H1 (cell line): ENCODE measurements around the gene LNPEP. TPM values are rescaled to one million over a fixed set of nuclear protein-coding genes. Genes with fewer than 3 reads are reported as not detected.

ENCODE experiments used
- CTCF ChIA-PET: fragments of 300-600 bp; sonication (Branson Sonifier 250); formaldehyde crosslinking; loops from one replicate; lab custom pipeline; 2021; ENCODE audit not compliant: partially characterized antibody; lab: Charles Lee
- POLR2A ChIA-PET: fragments of 300-600 bp; sonication (Branson Sonifier 250); formaldehyde crosslinking; loops from one replicate; lab custom pipeline; 2021; ENCODE audit warnings: inconsistent platforms; ENCODE audit not compliant: partially characterized antibody; lab: Charles Lee
- DNase-seq, 2 experiments: peaks; one replicate each; pipeline versions ENCODE4 v3.0.0 to v3.0.0-alpha.2; 2010 to 2022; ENCODE audit warnings: low spot score in 2 of 2, low read depth in 1 of 2, mixed read lengths in 1 of 2
- FAIRE-seq: peaks from 2 replicates; lab custom pipeline; 2011; peaks lifted over from hg19 to GRCh38; lab: Jason Lieb, UNC
- H2AFZ ChIP-seq: 2 replicates; pipeline ENCODE4 v1.8.1; 2012; ENCODE audit warnings: low read length, inconsistent platforms
- H2AK5ac ChIP-seq: 2 replicates; pipeline ENCODE4 v1.6.1; 2013; ENCODE audit warnings: low read depth, low read length
- H2BK120ac ChIP-seq: replicated peaks from 2 replicates; pipeline ENCODE3; 2013; ENCODE audit warnings: low read depth, low read length, inconsistent platforms
- H2BK12ac ChIP-seq: 2 replicates; pipeline ENCODE4 v1.6.1; 2013; ENCODE audit warnings: low read depth, low read length
- H2BK15ac ChIP-seq: 2 replicates; pipeline ENCODE4 v1.6.1; 2013; ENCODE audit warnings: low read length
- H2BK20ac ChIP-seq: 2 replicates; pipeline ENCODE4 v1.6.1; 2013; ENCODE audit warnings: low read length
- H2BK5ac ChIP-seq: 2 replicates; pipeline ENCODE4 v1.6.1; 2013; ENCODE audit warnings: low read depth, low read length
- H3K14ac ChIP-seq: 2 replicates; pipeline ENCODE4 v1.6.1; 2013; ENCODE audit warnings: inconsistent platforms; ENCODE audit not compliant: insufficient read length
- H3K18ac ChIP-seq: 2 replicates; pipeline ENCODE4 v1.6.1; 2013; ENCODE audit warnings: low read length; ENCODE audit errors: extremely low read depth
- H3K23ac ChIP-seq: 2 replicates; pipeline ENCODE4 v1.6.1; 2013; ENCODE audit warnings: inconsistent platforms; ENCODE audit not compliant: insufficient read length
- H3K23me2 ChIP-seq: 2 replicates; pipeline ENCODE4 v1.6.1; 2013; ENCODE audit warnings: low read depth, low read length
- H3K27ac ChIP-seq: 2 replicates; pipeline ENCODE4 v1.6.1; 2011; ENCODE audit warnings: low read depth, low read length, inconsistent platforms
- H3K27me3 ChIP-seq, 4 experiments: replicated peaks in 1 of 4; 1 replicate in 1 of 4; 2 replicates in 3 of 4; pipeline versions ENCODE4 v1.6.1 to v1.8.1; 2011 to 2013; ENCODE audit warnings: low read length in 3 of 4, mild to moderate bottlenecking in 3 of 4, inconsistent platforms in 2 of 4, mixed read lengths in 2 of 4, moderate library complexity in 1 of 4; ENCODE audit not compliant: control insufficient read depth in 3 of 4, insufficient read depth in 3 of 4; ENCODE audit errors: extremely low read depth in 1 of 4
- H3K36me3 ChIP-seq, 4 experiments: 2 replicates each; pipeline versions ENCODE4 v1.6.1 to v1.8.1; 2011 to 2013; ENCODE audit warnings: mild to moderate bottlenecking in 4 of 4, low read length in 3 of 4, moderate library complexity in 2 of 4, control low read depth in 1 of 4, inconsistent platforms in 1 of 4; ENCODE audit not compliant: insufficient read depth in 4 of 4, control insufficient read depth in 2 of 4
- H3K4ac ChIP-seq: replicated peaks from 2 replicates; pipeline ENCODE3; 2013; ENCODE audit warnings: low read length, low read depth, mixed read lengths, inconsistent platforms; ENCODE audit not compliant: insufficient read length
- H3K4me1 ChIP-seq, 4 experiments: replicated peaks in 1 of 4; 1 replicate in 1 of 4; 2 replicates in 3 of 4; pipeline versions ENCODE4 v1.6.1 to v1.8.1; 2011 to 2013; ENCODE audit warnings: low read length in 3 of 4, inconsistent platforms in 2 of 4, mixed read lengths in 1 of 4; ENCODE audit not compliant: insufficient read depth in 4 of 4, control insufficient read depth in 3 of 4
- H3K4me2 ChIP-seq, 2 experiments: 2 replicates each; pipeline versions ENCODE4 v1.6.1 to v1.8.1; 2011 to 2013; ENCODE audit warnings: low read depth in 2 of 2, low read length in 2 of 2, control low read depth in 1 of 2, inconsistent platforms in 1 of 2, mild to moderate bottlenecking in 1 of 2; ENCODE audit not compliant: insufficient read depth in 1 of 2
- H3K4me3 ChIP-seq, 4 experiments: fragments of 200-600, 300-600 bp in 1 of 4; sonication (generic), shearing (Covaris generic), sonication (Bioruptor Twin) in 1 of 4; 2 replicates each; pipeline versions ENCODE4 v1.5.1 to v1.8.1; 2011 to 2016; ENCODE audit warnings: low read length in 4 of 4, low read depth in 3 of 4, control low read depth in 2 of 4, inconsistent platforms in 2 of 4, mild to moderate bottlenecking in 2 of 4, mixed read lengths in 1 of 4, moderate library complexity in 1 of 4; ENCODE audit not compliant: insufficient read depth in 2 of 4; ENCODE audit errors: extremely low read depth in 1 of 4
- H3K56ac ChIP-seq: replicated peaks from 2 replicates; pipeline ENCODE3; 2013; ENCODE audit warnings: low read depth, mild to moderate bottlenecking, mixed read lengths, low read length, inconsistent platforms; ENCODE audit not compliant: insufficient read length
- H3K79me1 ChIP-seq: 2 replicates; pipeline ENCODE4 v1.6.1; 2013; ENCODE audit warnings: low read depth, low read length, control low read depth
- H3K79me2 ChIP-seq, 2 experiments: 2 replicates each; pipeline versions ENCODE4 v1.6.1 to v1.8.1; 2012 to 2013; ENCODE audit warnings: low read length in 2 of 2, mild to moderate bottlenecking in 2 of 2, inconsistent platforms in 1 of 2; ENCODE audit not compliant: insufficient read depth in 2 of 2, control insufficient read depth in 1 of 2
- H3K9ac ChIP-seq, 4 experiments: replicated peaks in 1 of 4; 1 replicate in 1 of 4; 2 replicates in 3 of 4; pipeline versions ENCODE4 v1.6.1 to v1.8.1; 2011 to 2013; ENCODE audit warnings: low read depth in 3 of 4, low read length in 3 of 4, control low read depth in 2 of 4, mild to moderate bottlenecking in 2 of 4, moderate library complexity in 2 of 4, inconsistent platforms in 1 of 4; ENCODE audit errors: extremely low read depth in 1 of 4
- H3K9me3 ChIP-seq, 2 experiments: 2 replicates each; pipeline versions ENCODE4 v1.6.1 to v1.8.1; 2012 to 2013; ENCODE audit warnings: mild to moderate bottlenecking in 2 of 2, moderate library complexity in 2 of 2, control low read depth in 1 of 2, inconsistent platforms in 1 of 2, low read depth in 1 of 2, low read length in 1 of 2, mixed read lengths in 1 of 2; ENCODE audit not compliant: insufficient read depth in 2 of 2
- H4K20me1 ChIP-seq, 2 experiments: replicated peaks in 1 of 2; 2 replicates each; pipeline versions ENCODE3 to v1.8.1; 2011 to 2013; ENCODE audit warnings: inconsistent platforms in 2 of 2, low read length in 2 of 2, mild to moderate bottlenecking in 1 of 2; ENCODE audit not compliant: insufficient read depth in 2 of 2, control insufficient read depth in 1 of 2
- H4K5ac ChIP-seq: 2 replicates; pipeline ENCODE4 v1.6.1; 2013; ENCODE audit warnings: low read length, low read depth, mixed read lengths, inconsistent platforms; ENCODE audit not compliant: insufficient read length
- H4K8ac ChIP-seq: 2 replicates; pipeline ENCODE4 v1.8.0; 2013; ENCODE audit warnings: mild to moderate bottlenecking, moderate library complexity, low read length, inconsistent platforms; ENCODE audit not compliant: insufficient read depth; ENCODE audit errors: extremely low read depth
- H4K91ac ChIP-seq: replicated peaks from 2 replicates; pipeline ENCODE3; 2013; ENCODE audit warnings: low read length, mixed read lengths, inconsistent platforms; ENCODE audit not compliant: insufficient read length
- BCL11A ChIP-seq, 2 experiments: IDR thresholded peaks; one replicate each; pipeline ENCODE4 v1.6.1; 2011; ENCODE audit warnings: low read depth in 2 of 2, low read length in 2 of 2, mild to moderate bottlenecking in 2 of 2
- BRCA1 ChIP-seq: IDR thresholded peaks from 2 replicates; pipeline ENCODE4 v1.6.1; 2012; ENCODE audit warnings: low read depth, low read length, improper control_type of control experiment
- GTF2F1 ChIP-seq: IDR thresholded peaks from 2 replicates; pipeline ENCODE4 v1.6.1; 2012; ENCODE audit warnings: low read depth, low read length, improper control_type of control experiment, borderline replicate concordance
- HDAC2 ChIP-seq, 2 experiments: fragments of 300-600 bp in 1 of 2; sonication (generic) in 1 of 2; IDR thresholded peaks; 2 replicates each; pipeline ENCODE4 v1.6.1; 2011 to 2012; ENCODE audit warnings: low read depth in 2 of 2, low read length in 2 of 2, mild to moderate bottlenecking in 2 of 2, moderate library complexity in 2 of 2, borderline replicate concordance in 1 of 2, inconsistent platforms in 1 of 2
- KDM5A ChIP-seq: fragments of 200-600 bp; IDR thresholded peaks from 2 replicates; pipeline ENCODE4 v1.7.1; 2012; ENCODE audit warnings: mild to moderate bottlenecking, low read length, inconsistent platforms, mixed read lengths
- POLR2A ChIP-seq, 2 experiments: IDR thresholded peaks; 1 replicate in 1 of 2; 2 replicates in 1 of 2; pipeline ENCODE4 v1.6.1; 2011; ENCODE audit warnings: low read depth in 2 of 2, low read length in 2 of 2, mild to moderate bottlenecking in 2 of 2; ENCODE audit errors: control extremely low read depth in 1 of 2
- POLR2AphosphoS5 ChIP-seq: IDR thresholded peaks from 2 replicates; pipeline ENCODE4 v1.6.1; 2011; ENCODE audit warnings: low read depth, low read length
- POU5F1 ChIP-seq: IDR thresholded peaks from 2 replicates; pipeline ENCODE4 v1.6.1; 2011; ENCODE audit warnings: low read depth, mild to moderate bottlenecking, low read length, moderate library complexity
- SIN3A ChIP-seq, 2 experiments: IDR thresholded peaks in 1 of 2; conservative IDR thresholded peaks in 1 of 2; 2 replicates each; pipeline ENCODE4 v1.6.1; 2011 to 2012; ENCODE audit warnings: low read length in 2 of 2, improper control_type of control experiment in 1 of 2, low read depth in 1 of 2, mild to moderate bottlenecking in 1 of 2
- SP4 ChIP-seq: IDR thresholded peaks from 2 replicates; pipeline ENCODE4 v1.6.1; 2012; ENCODE audit warnings: low read length, inconsistent platforms
- WGBS, 2 experiments: shearing (Covaris generic) in 1 of 2; methylation state at CpG; one replicate each; pipeline versions ENCODE4 v1.1.6 to v1.1.7; 2013 to 2015; ENCODE audit warnings: low lambda C conversion rate in 2 of 2, mixed read lengths in 2 of 2, inconsistent platforms in 1 of 2, low coverage in 1 of 2, missing lambda C conversion rate in 1 of 2; ENCODE audit not compliant: insufficient replicate concordance in 2 of 2, insufficient coverage in 1 of 2, insufficient read length in 1 of 2; ENCODE audit errors: extremely low coverage in 1 of 2, missing lambda C conversion rate in 1 of 2; 5-methylcytosine and 5-hydroxymethylcytosine counted together
- polyA plus RNA-seq, 7 experiments: library from polyadenylated mRNA; depleted of rRNA in 3 of 7; stranded (reverse) in 5 of 7; unstranded in 2 of 7; fragments of >200 nt in 5 of 7; fragments of 200-250 nt in 2 of 7; gene quantifications; 1 replicate in 5 of 7; 2 replicates in 1 of 7; 4 replicates in 1 of 7; pipeline versions ENCODE4 v1.2.1 to v1.2.3, GENCODE V29; 2011 to 2013; ENCODE audit warnings: missing spikeins in 2 of 7, mixed read lengths in 2 of 7
- total RNA-seq: library from RNA; stranded (reverse); fragmentation: NEBNext Ultra II Directional; extraction: Animal tissue kit (Norgen Biotek cat#: 25700); gene quantifications from 2 replicates; pipeline ENCODE4 v1.2.1, GENCODE V29; 2021
- TF ChIP-seq, protein P1 (sequence below), 3 experiments: IDR thresholded peaks; 1 replicate in 2 of 3; 2 replicates in 1 of 3; pipeline versions ENCODE4 v1.5.1 to v1.6.1; 2011; ENCODE audit warnings: low read length in 3 of 3, mild to moderate bottlenecking in 3 of 3, inconsistent platforms in 2 of 3, low read depth in 1 of 3, moderate library complexity in 1 of 3; ENCODE audit not compliant: insufficient read depth in 1 of 3; ENCODE audit errors: control extremely low read depth in 1 of 3

Gene LNPEP
- total and polyA plus RNA-seq, 2 of the 8 experiments (the other 6 are each of a cell fraction or from before 2014, with no cell fraction given): 1.8 to 4.5 TPM

GRCh38 chr5:97067296-97067850 is 131.5 kb downstream of the LNPEP start:
- WGBS, 2 experiments: 93% methylated on average over 4 of the region's 4 CpGs; no CpG with 5 or more reads in 1 of the 2 experiments
- Histone ChIP-seq H3K14ac (no peak overlapping the region), H3K4me2 (no peak overlapping the region), H3K79me1 (no peaks in the 10 kb centered on the region), H3K18ac (no peak overlapping the region), H2AFZ (no peak overlapping the region), H2AK5ac (no peak overlapping the region), H4K20me1 (no peaks in the 10 kb centered on the region), H3K4me3 (no peak overlapping the region), H3K9me3 (no peaks in the 10 kb centered on the region), H3K79me2 (no peaks in the 10 kb centered on the region), H4K8ac (no peak overlapping the region), H3K27ac (no peak overlapping the region), H2BK5ac (no peak overlapping the region), H2BK15ac (no peak overlapping the region), H2BK12ac (no peak overlapping the region), H3K9ac (no peak overlapping the region), H2BK120ac (no peak overlapping the region), H3K56ac (no peak overlapping the region), H4K5ac (no peak overlapping the region), H3K27me3 (no peaks in the 10 kb centered on the region), H3K23me2 (no peaks in the 10 kb centered on the region), H3K23ac (no peak overlapping the region), H3K4me1 (peaks cover 0 to 4% (median 2%) of the 10 kb centered on the region in 4 experiments; a peak in 2 of 7 replicates), H4K91ac (no peak overlapping the region), H3K4ac (no peak overlapping the region), H2BK20ac (no peak overlapping the region), H3K36me3 (no peaks in the 10 kb centered on the region)
- FAIRE-seq: no peak
- DNase-seq: no peak
- ChIA-PET CTCF (interaction anchor here (0.9 to 1.2 kb wide), 2 partner anchors 18 to 82 kb away, joined by 3 read pairs; no protein-coding TSS in a partner anchor), POLR2A (interaction anchor here (0.6 kb wide), 1 partner anchor 21 kb away, joined by 3 read pairs; no protein-coding TSS in a partner anchor)
- TF ChIP-seq BCL11A (IDR thresholded peaks at IDR 0.05; ENCODE audit: low read depth in 2 of 2, low read length in 2 of 2) (no peak), POU5F1 (no peak), KDM5A (no peak), POLR2A (IDR thresholded peaks at IDR 0.05; ENCODE audit: control extremely low read depth in 1 of 2, low read depth in 2 of 2, low read length in 2 of 2) (no peak), HDAC2 (IDR thresholded peaks at IDR 0.05; ENCODE audit: borderline replicate concordance in 1 of 2, low read depth in 2 of 2, low read length in 2 of 2) (no peak), BRCA1 (no peak), SIN3A (conservative IDR thresholded peaks at IDR 0.05 in 1 of 2, IDR thresholded peaks at IDR 0.05 in 1 of 2; ENCODE audit: low read depth in 1 of 2, low read length in 2 of 2) (no peak), SP4 (no peak), POLR2AphosphoS5 (no peak), GTF2F1 (no peak)
- TF ChIP-seq, protein P1, sequence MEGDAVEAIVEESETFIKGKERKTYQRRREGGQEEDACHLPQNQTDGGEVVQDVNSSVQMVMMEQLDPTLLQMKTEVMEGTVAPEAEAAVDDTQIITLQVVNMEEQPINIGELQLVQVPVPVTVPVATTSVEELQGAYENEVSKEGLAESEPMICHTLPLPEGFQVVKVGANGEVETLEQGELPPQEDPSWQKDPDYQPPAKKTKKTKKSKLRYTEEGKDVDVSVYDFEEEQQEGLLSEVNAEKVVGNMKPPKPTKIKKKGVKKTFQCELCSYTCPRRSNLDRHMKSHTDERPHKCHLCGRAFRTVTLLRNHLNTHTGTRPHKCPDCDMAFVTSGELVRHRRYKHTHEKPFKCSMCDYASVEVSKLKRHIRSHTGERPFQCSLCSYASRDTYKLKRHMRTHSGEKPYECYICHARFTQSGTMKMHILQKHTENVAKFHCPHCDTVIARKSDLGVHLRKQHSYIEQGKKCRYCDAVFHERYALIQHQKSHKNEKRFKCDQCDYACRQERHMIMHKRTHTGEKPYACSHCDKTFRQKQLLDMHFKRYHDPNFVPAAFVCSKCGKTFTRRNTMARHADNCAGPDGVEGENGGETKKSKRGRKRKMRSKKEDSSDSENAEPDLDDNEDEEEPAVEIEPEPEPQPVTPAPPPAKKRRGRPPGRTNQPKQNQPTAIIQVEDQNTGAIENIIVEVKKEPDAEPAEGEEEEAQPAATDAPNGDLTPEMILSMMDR (IDR thresholded peaks at IDR 0.05; ENCODE audit: control extremely low read depth in 1 of 3, insufficient read depth in 1 of 3, low read depth in 1 of 3, low read length in 3 of 3): no peak
